SHP77 (cell line): ENCODE results near the gene ZNF892.
A peak's percentile ranks its signal among the peaks of the same experiment; 100 is the strongest.
"Not testable (repeated sequence)": the region's sequence is repeated elsewhere in the genome, so short reads cannot be mapped to it uniquely, and the experiment has no call there.

Experiments
- DNase-seq, 2 experiments: peaks; one replicate each; lab custom pipeline; 2025; lab: John Stamatoyannopoulos, UW

Gene ZNF892

GRCh38 chr2:95225658-95226057, 18.3 kb downstream of the ZNF892 start:
- DNase-seq = no peak

GRCh38 chr2:95231723-95232122, 24.4 kb downstream of the ZNF892 start:
- peak; percentile 73 to 76 for DNase-seq

GRCh38 chr2:95232232-95232631, 24.9 kb downstream of the ZNF892 start:
- DNase-seq = no peak

GRCh38 chr2:95234286-95234785, 27.0 kb downstream of the ZNF892 start:
- no peak for DNase-seq

DNA sequence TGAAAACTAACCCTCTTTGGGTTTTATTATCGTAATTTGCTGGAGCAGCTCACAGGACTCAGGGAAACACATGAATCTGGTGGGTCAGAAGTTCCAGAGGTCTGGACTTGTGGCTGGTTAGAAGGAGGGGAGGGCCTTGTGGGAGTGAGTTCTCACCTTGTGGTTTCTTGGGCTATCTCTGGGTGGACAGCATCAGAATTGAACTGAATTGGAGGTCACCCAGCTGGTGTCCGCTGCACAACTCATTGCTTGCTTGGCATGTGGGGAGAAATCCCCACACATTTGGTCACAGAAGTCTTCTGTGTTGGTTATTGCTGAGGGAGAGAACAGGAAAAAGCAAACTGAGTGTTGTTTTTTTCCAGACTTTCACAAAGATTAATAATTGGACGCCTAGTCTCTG, 27.5 kb downstream of the ZNF892 start:
- no peak for DNase-seq

DNA sequence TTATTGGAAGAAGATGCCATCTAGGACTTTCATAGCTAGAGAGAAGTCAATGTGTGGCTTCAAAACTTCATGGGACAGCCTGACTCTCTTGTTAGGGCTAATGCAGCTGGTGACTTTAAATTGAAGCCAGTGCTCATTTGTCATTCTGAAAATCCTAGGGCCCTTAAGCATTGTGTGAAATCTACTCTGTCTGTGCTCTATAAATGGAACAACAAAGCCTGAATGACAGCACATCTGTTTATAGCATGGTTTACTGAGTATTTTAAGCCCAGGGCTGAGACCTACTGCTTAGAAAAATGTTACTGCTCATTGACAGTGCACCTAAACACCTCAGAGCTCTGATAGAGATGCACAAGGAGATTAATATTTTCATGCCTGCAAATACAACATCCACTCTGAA, 30.8 kb downstream of the ZNF892 start:
- DNase-seq = no peak

DNA sequence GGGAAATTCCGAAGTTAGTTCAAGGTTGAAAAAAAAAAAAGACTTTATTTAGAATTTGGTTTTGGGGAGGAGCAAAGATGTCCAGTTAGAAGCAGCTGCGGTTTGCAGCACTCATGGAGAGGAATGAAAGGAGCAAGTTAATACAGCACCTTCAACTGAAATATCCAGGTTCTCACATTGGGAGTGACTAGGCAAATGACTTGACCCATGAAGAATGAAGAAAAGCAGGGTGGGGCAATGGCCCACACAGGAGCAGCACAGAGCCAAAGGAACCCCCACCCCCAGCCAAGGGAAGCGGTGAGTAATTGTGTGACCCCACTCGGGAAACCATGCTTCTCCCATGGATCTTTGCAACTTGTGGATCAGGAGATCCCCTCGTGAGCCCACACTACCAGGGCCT, 32.8 kb downstream of the ZNF892 start:
- DNase-seq = no peak

- no peak for DNase-seq
Observed at GRCh38 chr2:95240556-95240955, 33.2 kb downstream of the ZNF892 start.

GRCh38 chr2:95242084-95242483, 34.8 kb downstream of the ZNF892 start:
- DNase-seq = not testable (repeated sequence)
